Measurements from ENCODE around the gene LACRT. TPM values are rescaled to one million over a fixed set of nuclear protein-coding genes. Genes with fewer than 3 reads are reported as not detected.

The LACRT gene
- polyA plus RNA-seq, 3 donors, result not detected

Other genes with a start within 250 kb of the LACRT start
- 10 to 100 TPM; 38.1 to 40.6 (median 39.8) TPM for gene ITGA5, start 215.6 kb downstream of the LACRT start, polyA plus RNA-seq (ENCODE audit: insufficient read length in 3 of 3)
- under 1 TPM in 2 of 3 donors, not detected in 1; 0.14 to 0.54 TPM for gene GTSF1, start 161.3 kb downstream of the LACRT start, polyA plus RNA-seq (ENCODE audit: insufficient read length in 3 of 3)
- gene NCKAP1L, start 137.1 kb downstream of the LACRT start, polyA plus RNA-seq (ENCODE audit: insufficient read length in 3 of 3), result 1 to 10 TPM; 3.6 to 4.4 (median 3.8) TPM
- 1 to 10 TPM; 7.4 to 9.6 (median 7.4) TPM for gene PDE1B, start 85.3 kb downstream of the LACRT start, polyA plus RNA-seq (ENCODE audit: insufficient read length in 3 of 3)
- 10 to 100 TPM; 47.1 to 58.2 (median 58.0) TPM for gene PPP1R1A, start 46.2 kb downstream of the LACRT start, polyA plus RNA-seq (ENCODE audit: insufficient read length in 3 of 3)
- not detected for gene DCD, start 13.5 kb upstream of the LACRT start, polyA plus RNA-seq (ENCODE audit: insufficient read length in 3 of 3)
- under 1 TPM in 1 of 3 donors, not detected in 2; 0.24 TPM for gene MUCL1, start 219.6 kb upstream of the LACRT start, polyA plus RNA-seq (ENCODE audit: insufficient read length in 3 of 3)

Measured in right renal cortex interstitium (tissue), 3 donors.